MCF 10A (cell line): Measurements from ENCODE around the gene MCCC1. TPM values are rescaled to one million over a fixed set of nuclear protein-coding genes. Genes with fewer than 3 reads are reported as not detected.
"Not testable (repeated sequence)": the region's sequence is repeated elsewhere in the genome, so short reads cannot be mapped to it uniquely, and the experiment has no call there.

Experiments
- BruUV-seq: library from RNA; stranded (reverse); fragments of 400-500 nt; replicated peaks from 2 replicates; lab custom pipeline; 2021; lab: Mats Ljungman, UMichigan
- CTCF ChIA-PET: fragments of 300-600 bp; sonication (Branson Sonifier 250); formaldehyde crosslinking; extraction: SDS; loops from one replicate; lab custom pipeline; 2021; ENCODE audit warnings: antibody characterized with exemption, inconsistent platforms; lab: Yijun Ruan, JAX
- POLR2A ChIA-PET: fragments of 300-600, 350-650 bp; sonication (Branson Sonifier 250); formaldehyde crosslinking; extraction: SDS; loops from one replicate; lab custom pipeline; 2020; ENCODE audit warnings: antibody characterized with exemption, inconsistent platforms; lab: Yijun Ruan, JAX
- DNase-seq: peaks from one replicate; pipeline ENCODE4 v3.0.0-alpha.2; 2018; ENCODE audit not compliant: unreplicated experiment
- H3K27ac Mint-ChIP-seq: one replicate; pipeline ENCODE4 v1.8.0; 2022; ENCODE audit warnings: mild to moderate bottlenecking, low read depth, mixed read lengths; ENCODE audit not compliant: unreplicated experiment
- H3K27me3 Mint-ChIP-seq: one replicate; pipeline ENCODE4 v1.8.0; 2022; ENCODE audit warnings: mixed read lengths; ENCODE audit not compliant: insufficient read depth, unreplicated experiment
- H3K36me3 Mint-ChIP-seq: one replicate; pipeline ENCODE4 v1.8.0; 2022; ENCODE audit warnings: mild to moderate bottlenecking, moderate library complexity, mixed read lengths; ENCODE audit not compliant: insufficient read depth, unreplicated experiment
- H3K4me1 Mint-ChIP-seq: one replicate; pipeline ENCODE4 v1.8.0; 2022; ENCODE audit warnings: mixed read lengths; ENCODE audit not compliant: insufficient read depth, unreplicated experiment
- H3K4me3 Mint-ChIP-seq: one replicate; pipeline ENCODE4 v1.8.0; 2022; ENCODE audit warnings: mild to moderate bottlenecking, moderate library complexity, mixed read lengths; ENCODE audit not compliant: unreplicated experiment
- H3K9me3 Mint-ChIP-seq: one replicate; pipeline ENCODE4 v1.8.0; 2022; ENCODE audit warnings: mixed read lengths; ENCODE audit not compliant: unreplicated experiment
- intact Hi-C: fragments of 100-400 bp; cut with micrococcal nuclease; formaldehyde crosslinking; loops from 2 replicates; pipeline ENCODE4 v1.14.1; 2022
- total RNA-seq: library from RNA; stranded (reverse); gene quantifications from 2 replicates; pipeline ENCODE4 v1.2.3, GENCODE V29; 2022
- TF ChIP-seq, protein P1 (sequence below): fragments of 200-600 bp; IDR thresholded peaks from one replicate; pipeline ENCODE4 v1.8.0; 2022; ENCODE audit warnings: antibody characterized with exemption, mild to moderate bottlenecking; ENCODE audit not compliant: unreplicated experiment

The MCCC1 gene
- total RNA-seq, 1 experiment from 2014 or later = 38.8 TPM

DNA sequence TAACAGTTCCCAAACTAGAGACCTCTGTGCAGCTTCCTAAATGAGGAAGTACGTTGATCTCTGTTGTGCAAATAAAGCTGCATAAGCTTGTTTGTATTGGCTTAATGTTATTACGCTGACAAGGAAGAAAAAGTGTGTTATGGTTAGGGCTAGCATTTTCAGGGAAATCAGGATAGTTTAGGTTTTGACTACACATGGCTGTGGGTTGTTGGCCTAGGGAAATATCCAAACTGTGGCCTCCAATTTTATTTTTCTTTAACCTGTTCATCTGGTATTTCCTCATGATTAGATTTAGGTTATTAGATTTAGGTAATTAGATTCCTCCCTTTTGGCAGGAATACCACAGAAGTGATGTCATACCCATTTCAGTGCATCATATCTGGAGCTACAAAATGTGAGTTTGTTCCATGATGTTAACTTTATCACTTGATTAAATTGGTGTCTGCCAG lies 8.7 kb upstream of the MCCC1 start:
- TF ChIP-seq, protein P1, sequence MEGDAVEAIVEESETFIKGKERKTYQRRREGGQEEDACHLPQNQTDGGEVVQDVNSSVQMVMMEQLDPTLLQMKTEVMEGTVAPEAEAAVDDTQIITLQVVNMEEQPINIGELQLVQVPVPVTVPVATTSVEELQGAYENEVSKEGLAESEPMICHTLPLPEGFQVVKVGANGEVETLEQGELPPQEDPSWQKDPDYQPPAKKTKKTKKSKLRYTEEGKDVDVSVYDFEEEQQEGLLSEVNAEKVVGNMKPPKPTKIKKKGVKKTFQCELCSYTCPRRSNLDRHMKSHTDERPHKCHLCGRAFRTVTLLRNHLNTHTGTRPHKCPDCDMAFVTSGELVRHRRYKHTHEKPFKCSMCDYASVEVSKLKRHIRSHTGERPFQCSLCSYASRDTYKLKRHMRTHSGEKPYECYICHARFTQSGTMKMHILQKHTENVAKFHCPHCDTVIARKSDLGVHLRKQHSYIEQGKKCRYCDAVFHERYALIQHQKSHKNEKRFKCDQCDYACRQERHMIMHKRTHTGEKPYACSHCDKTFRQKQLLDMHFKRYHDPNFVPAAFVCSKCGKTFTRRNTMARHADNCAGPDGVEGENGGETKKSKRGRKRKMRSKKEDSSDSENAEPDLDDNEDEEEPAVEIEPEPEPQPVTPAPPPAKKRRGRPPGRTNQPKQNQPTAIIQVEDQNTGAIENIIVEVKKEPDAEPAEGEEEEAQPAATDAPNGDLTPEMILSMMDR = no peak
- no TSS peak for BruUV-seq
- Mint-ChIP-seq H3K9me3 (no peaks in the 10 kb centered on the region), H3K4me3 (no peak overlapping the region), H3K27ac (no peak overlapping the region), H3K4me1 (peaks cover 6% of the 10 kb centered on the region), H3K27me3 (no peaks in the 10 kb centered on the region), H3K36me3 (no peaks in the 10 kb centered on the region)
- intact Hi-C loops = no loop called here
- ChIA-PET POLR2A (interaction anchor here (0.7 kb wide), 1 partner anchor 113 kb away, joined by 3 read pairs; no protein-coding TSS in a partner anchor), CTCF (interaction anchor here (0.6 to 0.7 kb wide), 2 partner anchors 15 to 23 kb away, joined by 3 read pairs; no protein-coding TSS in a partner anchor)
- DNase-seq = no peak

- H3K4me1 Mint-ChIP-seq, intact Hi-C loops, BruUV-seq, H3K9me3 Mint-ChIP-seq, DNase-seq, H3K4me3 Mint-ChIP-seq, H3K27ac Mint-ChIP-seq, H3K27me3 Mint-ChIP-seq, H3K36me3 Mint-ChIP-seq: not testable (repeated sequence)
- POLR2A ChIA-PET = interaction anchor here (0.7 kb wide), 1 partner anchor 114 kb away, joined by 3 read pairs; no protein-coding TSS in a partner anchor
- CTCF ChIA-PET = interaction anchor here (0.6 to 0.7 kb wide), 2 partner anchors 23 to 950 kb away, joined by 3 read pairs; no protein-coding TSS in a partner anchor
Observed at GRCh38 chr3:183107372-183107771, 8.1 kb upstream of the MCCC1 start.

DNA sequence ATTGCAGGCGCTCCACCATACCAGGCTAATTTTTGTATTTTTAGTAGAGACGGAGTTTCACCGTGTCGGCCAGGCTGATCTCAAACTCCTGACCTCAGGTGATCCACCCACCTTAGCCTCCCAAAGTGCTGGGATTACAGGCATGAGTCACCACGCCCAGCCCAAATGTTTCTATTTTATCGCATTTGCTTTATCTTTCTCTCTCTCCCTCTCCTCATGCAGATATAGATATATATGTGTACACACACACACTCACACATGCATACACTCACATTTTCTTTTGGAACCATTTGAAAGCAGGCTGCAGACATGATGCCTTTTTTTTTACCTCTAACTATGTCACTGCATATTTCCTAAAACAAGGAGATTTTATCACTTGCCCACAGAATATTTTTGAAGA lies 7.3 kb upstream of the MCCC1 start:
- no peaks in the 10 kb centered on the region for H3K27me3 Mint-ChIP-seq
- intact Hi-C loops = no loop called here
- H3K4me3 Mint-ChIP-seq = no peak overlapping the region
- TF ChIP-seq, protein P1 = no peak
- no peak for DNase-seq
- no peak overlapping the region for H3K27ac Mint-ChIP-seq
- no peaks in the 10 kb centered on the region for H3K9me3 Mint-ChIP-seq
- no TSS peak for BruUV-seq
- no peaks in the 10 kb centered on the region for H3K36me3 Mint-ChIP-seq
- ChIA-PET POLR2A (no interaction called here), CTCF (interaction anchor here (0.7 kb wide), 1 partner anchor 951 kb away, joined by 3 read pairs; no protein-coding TSS in a partner anchor)
- H3K4me1 Mint-ChIP-seq = peaks cover 6% of the 10 kb centered on the region

GRCh38 chr3:183103950-183104349 lies 4.7 kb upstream of the MCCC1 start:
- H3K4me3 Mint-ChIP-seq, H3K27ac Mint-ChIP-seq, H3K27me3 Mint-ChIP-seq, BruUV-seq, POLR2A ChIA-PET, intact Hi-C loops, H3K36me3 Mint-ChIP-seq, H3K9me3 Mint-ChIP-seq, DNase-seq: not testable (repeated sequence)
- peaks cover 16% of the 10 kb centered on the region for H3K4me1 Mint-ChIP-seq
- CTCF ChIA-PET = interaction anchor here (0.7 kb wide), 1 partner anchor 602 kb away, joined by 3 read pairs; no protein-coding TSS in a partner anchor

DNA sequence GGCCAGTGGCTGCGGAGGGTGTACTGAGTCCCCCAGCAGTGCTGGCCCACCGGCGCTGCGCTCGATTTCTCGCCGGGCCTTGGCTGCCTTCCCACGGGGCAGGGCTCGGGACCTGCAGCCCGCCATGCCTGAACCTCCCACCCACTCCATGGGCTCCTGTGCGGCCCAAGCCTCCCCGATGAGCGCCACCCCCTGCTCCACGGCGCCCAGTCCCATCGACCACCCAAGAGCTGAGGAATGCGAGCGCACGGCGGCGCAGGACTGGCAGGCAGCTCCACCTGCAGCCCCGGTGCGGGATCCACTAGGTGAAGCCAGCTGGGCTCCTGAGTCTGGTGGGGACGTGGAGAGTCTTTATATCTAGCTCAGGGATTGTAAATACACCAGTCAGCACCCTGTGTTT lies 1.7 kb upstream of the MCCC1 start:
- POLR2A ChIA-PET, intact Hi-C loops, H3K4me3 Mint-ChIP-seq, CTCF ChIA-PET, DNase-seq, H3K27ac Mint-ChIP-seq, BruUV-seq, H3K9me3 Mint-ChIP-seq, H3K27me3 Mint-ChIP-seq, H3K36me3 Mint-ChIP-seq: not testable (repeated sequence)
- H3K4me1 Mint-ChIP-seq = peaks cover 17% of the 10 kb centered on the region
